ENCODE data around the gene PTPN14.

DNA sequence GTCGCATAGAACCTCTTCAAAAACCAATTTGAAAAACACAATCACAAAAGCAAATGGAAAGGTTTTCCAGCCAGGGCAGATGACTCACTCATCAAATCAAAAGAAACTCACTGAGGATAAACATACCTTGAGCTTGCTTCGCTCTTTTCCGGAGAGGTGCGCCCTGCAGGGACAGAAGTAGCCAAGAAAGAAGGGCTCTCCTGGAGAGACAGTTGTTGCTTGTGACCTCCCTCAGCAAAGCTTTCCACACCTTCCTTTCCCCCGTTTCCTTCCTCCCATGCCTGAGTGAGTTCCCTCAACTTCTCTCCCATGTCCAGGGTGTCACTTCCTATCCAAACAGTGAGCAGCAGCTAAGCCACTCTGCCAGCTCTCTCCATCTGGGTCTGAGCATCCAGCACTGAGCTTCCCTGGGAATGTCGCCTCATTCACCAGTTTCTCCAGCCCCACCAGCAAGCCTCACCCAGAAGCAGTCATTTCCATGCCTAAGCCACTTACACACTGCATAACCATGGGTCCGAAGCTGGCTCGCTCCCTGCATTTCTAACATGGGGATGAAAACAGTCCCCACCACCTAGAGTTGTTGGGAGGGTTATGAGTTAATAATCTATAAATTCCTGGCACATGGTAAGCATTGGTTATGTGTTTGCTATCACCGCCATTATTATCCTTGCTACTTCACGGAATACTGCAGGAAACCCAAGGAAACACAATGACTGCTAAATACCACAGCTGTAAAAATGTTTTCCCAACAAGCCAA is 75.0 kb downstream of the PTPN14 start:
- TF ChIP-seq, protein P1, sequence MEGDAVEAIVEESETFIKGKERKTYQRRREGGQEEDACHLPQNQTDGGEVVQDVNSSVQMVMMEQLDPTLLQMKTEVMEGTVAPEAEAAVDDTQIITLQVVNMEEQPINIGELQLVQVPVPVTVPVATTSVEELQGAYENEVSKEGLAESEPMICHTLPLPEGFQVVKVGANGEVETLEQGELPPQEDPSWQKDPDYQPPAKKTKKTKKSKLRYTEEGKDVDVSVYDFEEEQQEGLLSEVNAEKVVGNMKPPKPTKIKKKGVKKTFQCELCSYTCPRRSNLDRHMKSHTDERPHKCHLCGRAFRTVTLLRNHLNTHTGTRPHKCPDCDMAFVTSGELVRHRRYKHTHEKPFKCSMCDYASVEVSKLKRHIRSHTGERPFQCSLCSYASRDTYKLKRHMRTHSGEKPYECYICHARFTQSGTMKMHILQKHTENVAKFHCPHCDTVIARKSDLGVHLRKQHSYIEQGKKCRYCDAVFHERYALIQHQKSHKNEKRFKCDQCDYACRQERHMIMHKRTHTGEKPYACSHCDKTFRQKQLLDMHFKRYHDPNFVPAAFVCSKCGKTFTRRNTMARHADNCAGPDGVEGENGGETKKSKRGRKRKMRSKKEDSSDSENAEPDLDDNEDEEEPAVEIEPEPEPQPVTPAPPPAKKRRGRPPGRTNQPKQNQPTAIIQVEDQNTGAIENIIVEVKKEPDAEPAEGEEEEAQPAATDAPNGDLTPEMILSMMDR (IDR thresholded peaks at IDR 0.05): no peak
- TF ChIP-seq, protein P2, sequence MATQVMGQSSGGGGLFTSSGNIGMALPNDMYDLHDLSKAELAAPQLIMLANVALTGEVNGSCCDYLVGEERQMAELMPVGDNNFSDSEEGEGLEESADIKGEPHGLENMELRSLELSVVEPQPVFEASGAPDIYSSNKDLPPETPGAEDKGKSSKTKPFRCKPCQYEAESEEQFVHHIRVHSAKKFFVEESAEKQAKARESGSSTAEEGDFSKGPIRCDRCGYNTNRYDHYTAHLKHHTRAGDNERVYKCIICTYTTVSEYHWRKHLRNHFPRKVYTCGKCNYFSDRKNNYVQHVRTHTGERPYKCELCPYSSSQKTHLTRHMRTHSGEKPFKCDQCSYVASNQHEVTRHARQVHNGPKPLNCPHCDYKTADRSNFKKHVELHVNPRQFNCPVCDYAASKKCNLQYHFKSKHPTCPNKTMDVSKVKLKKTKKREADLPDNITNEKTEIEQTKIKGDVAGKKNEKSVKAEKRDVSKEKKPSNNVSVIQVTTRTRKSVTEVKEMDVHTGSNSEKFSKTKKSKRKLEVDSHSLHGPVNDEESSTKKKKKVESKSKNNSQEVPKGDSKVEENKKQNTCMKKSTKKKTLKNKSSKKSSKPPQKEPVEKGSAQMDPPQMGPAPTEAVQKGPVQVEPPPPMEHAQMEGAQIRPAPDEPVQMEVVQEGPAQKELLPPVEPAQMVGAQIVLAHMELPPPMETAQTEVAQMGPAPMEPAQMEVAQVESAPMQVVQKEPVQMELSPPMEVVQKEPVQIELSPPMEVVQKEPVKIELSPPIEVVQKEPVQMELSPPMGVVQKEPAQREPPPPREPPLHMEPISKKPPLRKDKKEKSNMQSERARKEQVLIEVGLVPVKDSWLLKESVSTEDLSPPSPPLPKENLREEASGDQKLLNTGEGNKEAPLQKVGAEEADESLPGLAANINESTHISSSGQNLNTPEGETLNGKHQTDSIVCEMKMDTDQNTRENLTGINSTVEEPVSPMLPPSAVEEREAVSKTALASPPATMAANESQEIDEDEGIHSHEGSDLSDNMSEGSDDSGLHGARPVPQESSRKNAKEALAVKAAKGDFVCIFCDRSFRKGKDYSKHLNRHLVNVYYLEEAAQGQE (IDR thresholded peaks at IDR 0.05; ENCODE audit: insufficient read depth in 1 of 2, low read depth in 2 of 2, low read length in 1 of 2): no peak
- TF ChIP-seq POLR2AphosphoS5 (IDR thresholded peaks at IDR 0.05; ENCODE audit: low read depth, low read length) (no peak; the same call in 1 of the 2 replicates), TCF7L2 (IDR thresholded peaks at IDR 0.05; ENCODE audit: low read depth, low read length) (no peak)

Data from Panc1 (cell line).